Natural killer cell (primary cell): ENCODE measurements around the gene ODAD3. TPM values are rescaled to one million over a fixed set of nuclear protein-coding genes. Genes with fewer than 3 reads are reported as not detected.

Experiments
- ATAC-seq, 3 donors: fragments of 150-1000 bp in 2 of 3; fragments of 200-7000 bp in 1 of 3; cut with Tn5 transposase; 1 replicate in 1 of 3; 2 replicates in 2 of 3; pipeline ENCODE4 v1.10.0; 2021; ENCODE audit warnings: mild to moderate bottlenecking in 2 of 3, moderate library complexity in 2 of 3
- DNase-seq, 2 donors: peaks; one replicate each; pipeline versions ENCODE4 v3.0.0 to v3.0.0-alpha.2; 2013 to 2021; ENCODE audit warnings: mixed read lengths in 1 of 2
- H3K27ac ChIP-seq: one replicate; pipeline ENCODE4 v1.5.1; 2013; ENCODE audit warnings: mild to moderate bottlenecking, low read length
- H3K27me3 ChIP-seq: one replicate; pipeline ENCODE4 v1.6.1; 2013; ENCODE audit warnings: low read length; ENCODE audit not compliant: control insufficient read depth, insufficient read depth
- H3K36me3 ChIP-seq: one replicate; pipeline ENCODE4 v1.6.1; 2013; ENCODE audit warnings: low read length; ENCODE audit not compliant: control insufficient read depth, insufficient read depth
- H3K4me1 ChIP-seq: one replicate; pipeline ENCODE4 v1.6.1; 2013; ENCODE audit warnings: low read length; ENCODE audit not compliant: control insufficient read depth, insufficient read depth
- H3K4me3 ChIP-seq: one replicate; pipeline ENCODE4 v1.5.1; 2013; ENCODE audit warnings: low read length
- H3K9me3 ChIP-seq: one replicate; pipeline ENCODE4 v1.6.1; 2013; ENCODE audit warnings: low read length; ENCODE audit not compliant: control insufficient read depth, insufficient read depth
- H3K27ac Mint-ChIP-seq, 2 donors: one replicate each; pipeline ENCODE4 v1.8.0; 2022; ENCODE audit warnings: mild to moderate bottlenecking in 2 of 2, mixed read lengths in 2 of 2, moderate library complexity in 1 of 2
- H3K27me3 Mint-ChIP-seq, 2 donors: one replicate each; pipeline ENCODE4 v1.8.0; 2022; ENCODE audit warnings: low read depth in 2 of 2, mixed read lengths in 2 of 2
- H3K36me3 Mint-ChIP-seq: one replicate; pipeline ENCODE4 v1.8.0; 2022; ENCODE audit warnings: mixed read lengths
- H3K4me1 Mint-ChIP-seq, 2 donors: one replicate each; pipeline ENCODE4 v1.8.0; 2022; ENCODE audit warnings: mixed read lengths in 2 of 2
- H3K4me3 Mint-ChIP-seq: one replicate; pipeline ENCODE4 v1.8.0; 2022; ENCODE audit warnings: mild to moderate bottlenecking, moderate library complexity, mixed read lengths
- H3K9me3 Mint-ChIP-seq, 2 donors: one replicate each; pipeline ENCODE4 v1.8.0; 2022; ENCODE audit warnings: mixed read lengths in 2 of 2
- CTCF ChIP-seq: fragments of 200-600 bp; IDR thresholded peaks from one replicate; pipeline ENCODE4 v1.8.0; 2022; ENCODE audit warnings: antibody characterized with exemption
- WGBS: methylation state at CpG from one replicate; pipeline ENCODE4 v1.1.7; 2013; ENCODE audit warnings: missing lambda C conversion rate; ENCODE audit not compliant: insufficient coverage; 5-methylcytosine and 5-hydroxymethylcytosine counted together
- intact Hi-C: fragments of 100-400 bp; cut with micrococcal nuclease; formaldehyde crosslinking; loops from one replicate; pipeline ENCODE4 v1.14.2; 2022
- total RNA-seq, 4 donors: library from RNA; stranded (reverse); fragments of 120-200 nt in 1 of 4; gene quantifications; one replicate each; pipeline versions ENCODE4 v1.2.3 to v1.2.4, GENCODE V29; 2013 to 2022

Gene ODAD3
- total RNA-seq, 3 donors from 2014 or later (not counting 1 experiment from before 2014, with no cell fraction given) = not detected

- no peaks in the 10 kb centered on the region for H3K4me1 ChIP-seq
- no peaks in the 10 kb centered on the region for H3K36me3 Mint-ChIP-seq
Measured at GRCh38 chr19:11451327-11451870, 16.5 kb upstream of the ODAD3 start.

GRCh38 chr19:11450570-11451326 is 15.8 kb upstream of the ODAD3 start:
- ATAC-seq (no peak), DNase-seq (no peak)
- Mint-ChIP-seq H3K27me3 (no peaks in the 10 kb centered on the region), H3K27ac (no peak overlapping the region), H3K4me1 (no peaks in the 10 kb centered on the region), H3K9me3 (no peaks in the 10 kb centered on the region), H3K36me3 (no peaks in the 10 kb centered on the region), H3K4me3 (no peak overlapping the region)
- no peak overlapping the region for H3K4me3 ChIP-seq
- intact Hi-C loops = no loop called here
- H3K36me3 ChIP-seq = peaks cover 33% of the 10 kb centered on the region
- TF ChIP-seq CTCF = no peak
- no peaks in the 10 kb centered on the region for H3K4me1 ChIP-seq
- H3K27ac ChIP-seq = no peak overlapping the region
- H3K9me3 ChIP-seq = no peaks in the 10 kb centered on the region
- WGBS = 97% methylated on average over 20 of the region's 21 CpGs
- H3K27me3 ChIP-seq = no peaks in the 10 kb centered on the region

More at GRCh38 chr19:11451327-11451870, 16.5 kb upstream of the ODAD3 start:
- Mint-ChIP-seq H3K9me3 (no peaks in the 10 kb centered on the region), H3K27me3 (no peaks in the 10 kb centered on the region), H3K4me1 (no peaks in the 10 kb centered on the region), H3K4me3 (no peak overlapping the region), H3K27ac (no peak overlapping the region)
- TF ChIP-seq CTCF = no peak
- Histone ChIP-seq H3K27me3 (no peaks in the 10 kb centered on the region), H3K4me3 (no peak overlapping the region), H3K36me3 (peaks cover 28% of the 10 kb centered on the region), H3K27ac (no peak overlapping the region), H3K9me3 (no peaks in the 10 kb centered on the region)
- ATAC-seq (no peak), DNase-seq (no peak)
- intact Hi-C loops = no loop called here
- WGBS = 78% methylated on average over 3 of the region's 13 CpGs

- Histone ChIP-seq H3K27me3 (no peaks in the 10 kb centered on the region), H3K36me3 (peaks cover 42% of the 10 kb centered on the region), H3K9me3 (no peaks in the 10 kb centered on the region), H3K4me3 (no peak overlapping the region), H3K27ac (no peak overlapping the region), H3K4me1 (no peaks in the 10 kb centered on the region)
- DNase-seq (no peak), ATAC-seq (no peak)
- Mint-ChIP-seq H3K27ac (no peak overlapping the region), H3K9me3 (no peaks in the 10 kb centered on the region), H3K36me3 (no peaks in the 10 kb centered on the region), H3K4me3 (no peak overlapping the region), H3K4me1 (peaks cover 0 to 5% of the 10 kb centered on the region in 2 donors), H3K27me3 (no peaks in the 10 kb centered on the region)
- intact Hi-C loops = loop anchor here (5.0 kb wide), 1 partner anchor 157 kb away; no protein-coding TSS in a partner anchor
- WGBS = 98% methylated on average over 31 of the region's 31 CpGs
- TF ChIP-seq CTCF = no peak
Measured at GRCh38 chr19:11448923-11449554, 14.1 kb upstream of the ODAD3 start.
